ENCODE data around the gene KIF13A. TPM values are rescaled to one million over a fixed set of nuclear protein-coding genes. Genes with fewer than 3 reads are reported as not detected.

The KIF13A gene
- total RNA-seq, 1 donor from 2014 or later, result 51.3 TPM

DNA sequence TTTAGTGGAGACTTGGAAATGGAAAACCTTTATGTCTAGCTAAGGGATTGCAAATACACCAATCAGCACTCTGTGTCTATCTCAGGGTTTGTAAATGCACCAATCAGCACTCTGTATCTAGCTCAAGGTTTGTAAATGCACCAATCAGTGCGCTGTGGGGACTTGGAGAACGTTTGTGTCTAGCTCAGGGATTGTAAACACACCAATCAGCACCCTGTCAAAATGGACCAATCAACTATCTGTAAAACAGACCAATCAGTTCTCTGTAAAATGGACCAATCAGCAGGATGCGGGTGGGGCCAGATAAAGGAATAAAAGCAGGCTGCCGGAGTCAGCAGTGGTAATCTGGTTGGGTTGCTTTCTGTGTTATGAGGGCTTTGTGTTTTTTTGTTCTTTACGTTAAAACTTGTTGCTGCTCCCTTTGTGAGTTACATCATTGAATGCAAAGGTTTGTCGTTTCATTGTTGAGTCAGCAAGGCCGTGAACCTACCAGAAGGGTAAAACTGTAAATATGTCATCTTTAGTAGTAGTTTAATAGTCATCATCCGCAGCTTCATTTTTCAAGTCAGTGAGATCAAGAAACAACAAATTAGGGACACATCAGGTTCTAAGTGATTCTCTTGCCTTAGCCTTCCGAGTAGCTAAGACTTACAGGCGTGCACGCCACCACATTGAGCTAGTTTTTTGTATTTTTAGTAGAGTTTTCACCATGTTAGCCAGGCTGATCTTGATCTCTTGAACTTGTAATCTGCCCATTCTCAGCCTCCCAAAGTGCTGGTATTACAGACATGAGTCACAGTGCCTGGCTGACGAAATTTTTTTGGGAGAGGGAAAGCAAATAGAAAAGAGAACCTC is 258.0 kb downstream of the KIF13A start:
- no peak for DNase-seq (ENCODE audit: low spot score)

DNA sequence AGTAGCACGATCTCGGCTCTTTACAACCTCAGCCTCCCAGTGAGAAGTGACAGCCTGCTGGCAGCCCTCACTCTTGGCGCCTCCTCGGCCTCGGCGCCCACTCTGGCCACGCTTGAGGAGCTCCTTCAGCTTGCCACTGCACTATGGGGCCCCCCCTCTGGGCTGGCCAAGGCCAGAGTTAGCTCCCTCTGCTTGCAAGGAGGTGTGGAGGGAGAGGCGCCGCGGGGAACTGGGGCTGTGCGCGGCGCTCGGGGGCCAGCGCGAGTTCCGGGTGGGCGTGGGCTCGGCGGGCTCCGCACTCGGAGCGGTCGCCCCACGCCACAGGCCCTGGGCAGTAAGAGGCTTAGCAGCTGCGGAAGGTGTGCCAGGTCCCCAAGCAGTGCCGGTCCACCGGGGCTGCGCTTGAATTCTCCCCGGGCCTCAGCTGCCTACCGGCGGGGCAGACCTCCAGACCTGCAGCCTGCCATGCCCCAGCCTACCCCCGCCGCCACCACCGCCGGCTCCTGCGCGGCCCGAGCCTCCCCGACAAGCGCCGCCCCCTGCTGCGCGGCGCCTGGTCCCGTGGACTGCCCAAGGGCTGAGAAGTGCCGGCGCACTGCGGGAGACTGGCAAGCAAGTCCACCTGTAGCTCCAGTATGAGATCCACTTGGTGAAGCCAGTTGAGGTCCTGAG is 258.7 kb downstream of the KIF13A start:
- no peak for DNase-seq (ENCODE audit: low spot score)

DNA sequence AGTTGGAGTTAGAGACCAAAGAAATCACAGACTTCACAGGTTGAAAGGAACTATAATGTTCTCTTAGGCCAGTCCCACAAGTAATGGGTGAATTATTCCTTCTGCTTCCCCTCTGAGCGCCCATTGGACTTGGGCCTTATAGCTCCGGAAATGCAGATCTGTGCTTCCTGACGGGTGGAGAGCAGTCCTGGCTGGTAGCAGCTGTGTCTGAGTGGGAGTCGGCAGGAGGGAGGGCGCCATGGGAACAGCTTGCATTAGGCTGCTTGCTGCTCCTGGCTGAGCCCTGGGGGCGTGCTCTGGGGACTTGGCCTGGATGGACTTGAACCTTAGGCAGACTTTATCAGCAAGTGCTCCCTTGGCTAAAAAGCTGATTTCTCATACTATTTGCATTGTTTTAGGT is 262.4 kb downstream of the KIF13A start:
- DNase-seq (ENCODE audit: low spot score), result peak; percentile 52

DNA sequence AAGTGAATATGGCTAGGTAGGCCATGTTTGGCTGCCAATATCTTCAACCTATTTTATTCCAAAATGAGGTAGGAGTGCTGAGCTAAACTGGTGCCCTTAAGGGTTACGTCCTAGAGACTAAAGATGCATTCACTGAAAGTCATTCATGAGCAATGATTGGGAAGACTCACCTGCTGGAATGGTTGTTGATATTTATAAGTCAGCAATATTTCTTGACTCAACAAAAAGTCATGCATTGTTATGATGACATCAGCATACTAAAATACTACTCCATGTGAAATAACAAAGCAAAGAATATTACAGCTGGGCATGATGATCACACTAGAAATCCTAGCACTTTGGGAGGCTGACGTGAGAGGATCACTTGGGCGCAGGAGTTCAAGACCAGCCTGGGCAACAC is 263.1 kb downstream of the KIF13A start:
- no peak for DNase-seq (ENCODE audit: low spot score)

DNA sequence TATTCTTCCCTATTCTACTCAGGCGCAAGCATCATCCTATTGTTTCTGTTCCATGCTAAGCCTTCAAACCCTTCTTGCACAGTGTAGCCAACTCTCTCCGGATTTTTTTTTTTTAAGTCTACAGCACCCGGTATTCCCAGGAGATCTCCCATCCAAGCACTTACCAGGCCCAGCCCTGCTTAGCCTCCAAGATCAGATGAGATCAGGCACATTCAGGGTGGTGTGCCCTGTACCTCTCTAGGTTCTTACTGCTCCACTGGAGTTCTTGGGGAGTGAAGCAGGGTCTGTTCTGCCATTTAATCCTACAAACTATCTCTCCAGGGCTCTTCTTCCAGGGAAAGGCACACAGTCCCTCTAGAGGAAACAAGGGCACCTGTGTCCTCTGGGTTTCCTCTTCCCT is 265.8 kb downstream of the KIF13A start:
- no peak for DNase-seq (ENCODE audit: low spot score)

DNA sequence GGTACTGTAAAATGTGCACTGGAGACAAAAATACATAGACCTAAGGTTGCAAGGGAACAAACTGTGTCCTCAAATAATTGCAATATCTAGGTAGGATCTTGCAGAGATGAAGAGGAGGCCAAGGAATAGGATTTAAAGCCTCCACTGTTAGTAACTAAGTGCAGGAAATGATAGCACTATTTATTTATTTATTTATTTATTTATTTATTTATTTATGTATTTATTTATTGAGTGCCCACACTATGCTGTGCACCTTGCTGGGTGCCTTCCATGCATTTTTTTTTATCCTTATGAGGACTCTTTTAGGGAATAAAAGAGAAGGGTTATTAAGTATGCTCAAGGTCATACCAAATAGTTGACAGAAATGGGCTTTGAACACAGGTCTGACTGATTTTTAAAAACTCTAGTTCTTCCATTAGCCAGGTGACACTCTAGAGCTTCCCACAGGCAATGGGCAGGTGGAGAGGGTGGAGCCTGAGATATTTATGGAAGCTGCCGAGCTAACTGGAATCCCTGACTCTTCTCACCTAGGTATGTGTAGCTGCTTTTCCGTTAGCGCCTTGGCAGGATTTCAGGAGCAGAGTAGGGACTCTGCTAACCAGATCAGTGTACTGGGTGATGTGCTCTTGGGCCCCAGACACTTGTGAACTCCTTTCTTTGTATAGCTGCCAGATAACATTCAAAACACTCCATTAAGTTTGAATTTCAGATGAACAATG is 268.0 kb downstream of the KIF13A start:
- no peak for DNase-seq (ENCODE audit: low spot score)

DNA sequence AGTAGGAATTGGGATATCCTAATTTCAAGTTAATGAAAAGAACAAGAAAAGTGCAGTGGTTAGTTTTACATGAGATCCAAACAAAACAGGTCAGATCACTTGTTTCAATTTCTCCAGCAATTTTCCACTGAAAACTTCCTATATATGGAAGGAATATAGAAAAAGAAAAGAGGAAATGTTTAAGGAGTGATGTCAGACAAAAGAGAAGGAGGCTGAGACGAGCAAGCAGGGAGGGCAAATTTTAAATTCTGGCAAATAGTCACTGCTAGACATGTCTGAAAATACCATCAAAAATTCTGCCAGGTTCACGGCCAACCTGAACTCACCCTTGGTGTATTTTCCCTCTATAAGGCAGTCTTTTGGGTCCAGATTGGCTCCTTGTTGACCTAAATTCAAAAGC is 271.2 kb downstream of the KIF13A start:
- DNase-seq (ENCODE audit: low spot score), result no peak

DNA sequence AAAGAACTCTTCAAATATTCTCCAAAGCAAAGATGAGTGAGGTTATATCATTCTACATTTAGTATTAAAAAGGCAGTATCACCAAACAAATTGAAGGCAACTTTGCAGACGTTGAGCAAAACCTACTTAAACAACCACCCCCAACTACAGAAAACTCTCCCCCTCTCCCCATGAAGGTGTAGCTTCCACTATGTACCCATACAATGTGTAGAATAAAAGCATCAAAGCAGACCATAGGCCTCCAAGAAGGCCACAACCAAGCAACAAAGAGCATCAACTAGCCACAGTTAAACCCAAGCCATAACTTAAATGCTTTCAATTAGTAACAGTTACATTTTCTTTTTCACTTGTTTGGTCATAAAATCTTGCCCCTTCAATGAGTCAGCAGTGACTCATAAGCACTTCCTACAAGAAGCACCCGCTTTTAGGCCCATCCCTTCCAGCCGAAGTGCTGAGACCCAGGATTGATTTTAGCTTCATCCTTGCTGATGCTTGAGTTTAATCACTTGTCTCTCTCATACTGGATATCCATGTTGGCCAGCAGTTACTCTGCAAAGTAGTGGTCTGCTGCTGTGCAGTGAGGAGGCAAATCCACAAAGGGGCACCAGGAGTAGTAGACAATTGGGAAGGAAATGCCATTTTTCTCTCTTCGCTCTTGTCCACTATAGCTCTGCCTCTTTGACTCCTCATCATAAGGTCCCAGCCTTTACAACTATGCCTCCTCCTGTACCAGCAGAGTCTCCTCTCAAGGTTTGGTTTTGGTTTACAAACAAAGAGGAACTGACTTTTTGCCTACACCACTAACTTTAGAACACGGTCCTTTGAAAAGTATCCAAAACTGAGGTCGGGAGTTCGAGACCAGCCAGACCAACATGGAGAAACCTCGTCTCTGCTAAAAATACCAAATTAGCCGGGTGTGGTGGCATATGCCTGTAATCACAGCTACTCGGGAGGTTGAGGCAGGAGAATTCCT is 272.3 kb downstream of the KIF13A start:
- DNase-seq (ENCODE audit: low spot score), result peak; percentile 20

DNA sequence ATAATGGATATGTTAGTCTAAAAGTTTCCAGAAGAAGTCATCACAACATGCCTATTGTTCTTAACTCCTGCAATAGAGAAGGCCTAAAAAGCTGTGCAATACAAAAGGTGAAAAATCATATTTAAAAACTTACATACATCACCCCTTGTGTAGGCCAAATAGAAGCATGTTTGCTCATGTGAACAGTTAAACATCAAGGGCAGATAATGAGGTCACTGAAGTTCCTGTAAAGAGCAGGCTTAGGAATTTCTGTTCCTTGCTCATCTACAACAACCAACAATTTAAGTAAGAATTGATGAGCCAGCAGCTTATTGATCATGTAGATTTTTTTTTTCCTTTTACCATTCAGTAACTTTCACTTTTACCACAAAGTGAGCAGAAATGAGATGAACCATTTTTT is 273.3 kb downstream of the KIF13A start:
- DNase-seq (ENCODE audit: low spot score), result no peak

DNA sequence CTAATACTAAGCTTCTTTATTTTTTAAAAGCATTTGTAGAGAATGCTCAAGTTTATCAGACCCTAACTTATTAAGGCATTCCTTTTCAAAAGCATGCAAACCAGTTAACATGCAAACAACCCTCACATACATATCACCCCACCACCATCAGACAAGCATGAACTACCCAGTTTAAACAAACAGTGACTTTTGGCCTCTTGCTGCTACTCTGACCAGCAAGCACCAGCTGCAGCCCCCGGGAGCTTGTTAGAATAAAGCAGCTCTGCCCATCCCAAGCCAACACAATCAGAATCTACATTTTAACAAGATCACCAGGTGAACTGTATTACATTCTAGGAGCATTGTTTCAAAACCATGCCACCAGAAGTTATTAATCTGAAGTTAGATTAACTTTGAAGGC is 274.9 kb downstream of the KIF13A start:
- no peak for DNase-seq (ENCODE audit: low spot score)

DNA sequence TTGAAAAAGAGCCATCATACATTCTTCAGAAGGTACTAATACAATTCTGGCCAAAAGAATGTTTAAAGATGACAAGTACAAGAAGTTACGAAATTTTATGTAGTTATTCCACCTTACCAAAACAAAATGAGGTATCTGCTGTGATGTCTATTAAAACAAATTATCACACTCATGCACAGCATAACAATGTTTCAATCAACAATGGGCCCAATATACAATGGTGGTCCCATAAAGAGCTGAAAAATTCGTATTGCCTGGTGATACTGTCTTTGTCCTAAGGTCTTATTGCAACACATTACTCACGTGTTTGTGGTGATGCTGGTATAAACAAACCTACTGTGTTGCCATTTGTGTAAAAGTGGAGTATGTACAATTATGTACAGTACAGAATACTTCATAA is 277.1 kb downstream of the KIF13A start:
- DNase-seq (ENCODE audit: low spot score), result no peak

DNA sequence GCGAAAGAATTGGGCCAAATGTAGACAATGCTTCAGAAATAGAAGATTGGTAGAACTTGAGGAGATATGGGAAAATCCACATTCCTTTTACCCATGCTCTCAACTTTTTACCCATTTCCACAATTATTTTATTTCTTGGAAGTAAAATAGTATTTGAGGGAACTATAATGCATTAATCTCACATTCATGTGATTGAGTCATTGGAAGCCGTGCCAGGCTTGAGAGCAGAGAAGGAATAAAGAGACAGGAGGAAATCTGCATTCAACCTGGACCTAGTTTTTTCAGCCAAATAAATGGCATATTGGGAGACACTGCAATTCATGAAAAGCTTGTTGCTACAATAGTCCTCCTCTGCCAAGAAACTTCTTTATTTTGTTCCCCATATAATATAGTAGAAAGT is 278.0 kb downstream of the KIF13A start:
- DNase-seq (ENCODE audit: low spot score), result no peak

Other genes with a start within 250 kb of the KIF13A start
- 5.5 TPM for gene NHLRC1, start 135.0 kb upstream of the KIF13A start, total RNA-seq (ENCODE audit: insufficient read depth, low replicate concordance)
- gene TPMT, start 167.4 kb upstream of the KIF13A start, total RNA-seq (ENCODE audit: insufficient read depth, low replicate concordance), result 7.7 TPM
- gene KDM1B, start 167.8 kb upstream of the KIF13A start, total RNA-seq (ENCODE audit: insufficient read depth, low replicate concordance), result 7.9 TPM

All from umbilical cord (tissue), 2 donors.